Activated T-helper 1 cell treated with anti-CD3 and anti-CD28 coated beads, Interleukin-2, amount 50 U/mL, for 16 hours (primary cell): ENCODE measurements around the gene BLOC1S3.

Experiments used
- DNase-seq, 2 donors: peaks; one replicate each; pipeline ENCODE4 v3.0.0-alpha.2; 2020; ENCODE audit warnings: low read depth in 1 of 2, low spot score in 1 of 2

Gene BLOC1S3

GRCh38 chr19:45161738-45162607 is 16.6 kb upstream of the BLOC1S3 start:
- DNase-seq, result no peak

- no peak for DNase-seq
Observed at GRCh38 chr19:45162608-45163143, 15.9 kb upstream of the BLOC1S3 start.

- no peak for DNase-seq
Observed at GRCh38 chr19:45163156-45163555, 15.4 kb upstream of the BLOC1S3 start.

GRCh38 chr19:45163751-45164460 is 14.7 kb upstream of the BLOC1S3 start:
- no peak for DNase-seq

GRCh38 chr19:45164577-45165335 is 13.8 kb upstream of the BLOC1S3 start:
- DNase-seq, result peak in 1 of 2 donors; percentile 27

GRCh38 chr19:45166723-45167252 is 11.8 kb upstream of the BLOC1S3 start:
- no peak for DNase-seq

GRCh38 chr19:45168767-45169351 is 9.7 kb upstream of the BLOC1S3 start:
- DNase-seq, result no peak

GRCh38 chr19:45169602-45170001 is 9.0 kb upstream of the BLOC1S3 start:
- DNase-seq, result no peak

GRCh38 chr19:45170146-45171106 is 8.2 kb upstream of the BLOC1S3 start:
- DNase-seq, result no peak

- no peak for DNase-seq
Observed at GRCh38 chr19:45171211-45171623, 7.4 kb upstream of the BLOC1S3 start.

GRCh38 chr19:45172173-45172572 is 6.4 kb upstream of the BLOC1S3 start:
- DNase-seq, result no peak

- DNase-seq, result no peak
Observed at GRCh38 chr19:45172611-45173208, 5.9 kb upstream of the BLOC1S3 start.

GRCh38 chr19:45173816-45174215 is 4.8 kb upstream of the BLOC1S3 start:
- DNase-seq, result no peak

GRCh38 chr19:45175515-45176345 is 2.9 kb upstream of the BLOC1S3 start:
- DNase-seq, result no peak

GRCh38 chr19:45177817-45178261 is 745 bp upstream of the BLOC1S3 start, which contains the start of gene TRAPPC6A:
TRAPPC6A (minus strand) TSS chr19:45178237; CDS start chr19:45178218, 19 bp downstream.
- no peak for DNase-seq

- DNase-seq, result no peak
Observed at GRCh38 chr19:45179072-45179891, 698 bp downstream of the BLOC1S3 start.

- DNase-seq, result no peak
Observed at GRCh38 chr19:45179892-45180370, 1.3 kb downstream of the BLOC1S3 start.
